NCI-H2196 treated with DMSO at 0.1 percent for 48 hours (cell line): Measurements from ENCODE around the gene LEFTY1.
"Not testable (repeated sequence)": the region's sequence is repeated elsewhere in the genome, so short reads cannot be mapped to it uniquely, and the experiment has no call there.

Experiments used
- DNase-seq: peaks from one replicate; lab custom pipeline; 2025; ENCODE audit not compliant: unreplicated experiment; lab: John Stamatoyannopoulos, UW

The LEFTY1 gene

DNA sequence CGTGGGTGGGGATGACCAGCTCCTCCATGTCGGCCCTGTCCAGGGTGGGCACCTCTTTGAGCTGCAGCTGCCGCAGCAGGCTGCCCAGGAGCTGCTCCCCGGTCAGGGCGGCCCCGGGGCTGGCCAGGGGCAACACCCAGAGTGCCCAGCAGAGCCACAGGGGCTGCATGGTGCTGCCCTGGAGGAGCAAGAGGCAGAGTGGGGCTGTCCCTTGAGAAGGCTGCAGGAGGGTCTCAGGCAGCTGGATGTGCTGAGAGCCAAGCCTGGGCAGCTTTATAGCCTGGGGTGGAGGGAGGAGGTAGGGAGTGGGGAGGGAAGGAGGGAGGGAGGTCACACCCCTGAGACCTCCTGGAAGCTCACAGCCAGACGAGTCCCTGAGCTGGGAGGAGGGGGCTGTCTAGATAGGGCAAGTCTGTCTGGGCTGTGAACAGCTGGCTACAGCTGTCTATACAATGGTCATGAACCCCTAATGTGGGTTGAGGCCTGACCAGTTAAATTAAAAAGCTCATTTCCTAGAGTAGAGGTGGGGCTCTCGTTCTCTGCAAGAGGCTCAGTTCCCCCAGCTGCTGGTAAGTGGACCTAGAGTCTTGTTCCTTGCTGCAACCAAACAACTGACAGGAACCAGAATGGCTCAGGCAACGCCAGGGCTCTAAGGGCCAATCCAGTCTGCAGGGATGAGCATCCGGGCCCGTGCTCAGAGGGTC lies at the start of gene LEFTY1:
Gene LEFTY1, minus strand, starts transcription at position 249 of the 704 bp plus-strand sequence. Its CDS starts 80 bp downstream, at position 169.
- DNase-seq: no peak

DNA sequence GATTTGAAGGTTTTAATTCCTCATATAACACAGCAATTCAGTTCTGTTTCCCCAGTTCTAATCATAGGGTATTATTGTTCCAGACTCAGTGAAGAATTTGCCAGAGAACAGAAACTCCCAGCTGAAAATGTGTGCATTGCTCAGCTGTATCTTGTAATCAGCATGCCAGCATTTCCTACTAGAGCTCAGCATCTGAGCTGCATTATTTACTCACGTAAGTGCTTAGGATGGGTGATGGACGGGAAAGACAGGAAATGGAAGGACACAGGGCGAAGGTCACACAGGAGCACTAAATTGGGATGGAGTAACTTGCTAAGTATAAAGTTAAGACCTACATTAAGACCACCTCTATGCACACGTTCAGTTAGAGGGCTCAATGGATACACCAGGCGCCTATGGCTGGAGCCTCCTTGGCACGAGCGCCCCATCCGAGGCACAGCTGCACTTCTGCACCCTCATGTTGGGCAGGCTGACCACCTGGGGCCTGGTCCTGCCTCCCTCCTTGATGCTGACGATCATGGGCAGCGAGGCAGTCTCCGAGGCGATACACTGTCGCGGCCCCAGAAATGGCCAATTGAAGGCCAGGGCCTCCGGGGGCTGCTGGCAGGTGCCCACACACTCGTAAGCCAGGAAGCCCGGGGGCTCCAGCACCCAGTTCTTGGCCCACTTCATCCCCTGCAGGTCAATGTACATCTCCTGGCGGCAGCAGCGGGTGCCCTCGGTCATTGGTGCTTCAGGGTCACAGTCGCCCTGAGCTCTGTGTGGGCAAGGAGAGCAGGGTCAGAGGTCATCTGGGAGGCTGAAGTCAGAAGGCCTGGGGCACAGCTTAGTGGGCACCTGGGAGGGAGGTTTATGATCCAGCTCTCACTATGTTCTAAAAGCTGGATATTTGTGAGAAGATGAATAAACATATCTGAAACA lies 48.4 kb upstream of the LEFTY1 start:
- DNase-seq: no peak

- DNase-seq: no peak
Observed at GRCh38 chr1:225936523-225936922, 47.6 kb upstream of the LEFTY1 start.

GRCh38 chr1:225936086-225936485 lies 47.1 kb upstream of the LEFTY1 start:
- not testable (repeated sequence) for DNase-seq

GRCh38 chr1:225934711-225935110 lies 45.8 kb upstream of the LEFTY1 start:
- DNase-seq: no peak

GRCh38 chr1:225933072-225933471 lies 44.1 kb upstream of the LEFTY1 start:
- DNase-seq: no peak

DNA sequence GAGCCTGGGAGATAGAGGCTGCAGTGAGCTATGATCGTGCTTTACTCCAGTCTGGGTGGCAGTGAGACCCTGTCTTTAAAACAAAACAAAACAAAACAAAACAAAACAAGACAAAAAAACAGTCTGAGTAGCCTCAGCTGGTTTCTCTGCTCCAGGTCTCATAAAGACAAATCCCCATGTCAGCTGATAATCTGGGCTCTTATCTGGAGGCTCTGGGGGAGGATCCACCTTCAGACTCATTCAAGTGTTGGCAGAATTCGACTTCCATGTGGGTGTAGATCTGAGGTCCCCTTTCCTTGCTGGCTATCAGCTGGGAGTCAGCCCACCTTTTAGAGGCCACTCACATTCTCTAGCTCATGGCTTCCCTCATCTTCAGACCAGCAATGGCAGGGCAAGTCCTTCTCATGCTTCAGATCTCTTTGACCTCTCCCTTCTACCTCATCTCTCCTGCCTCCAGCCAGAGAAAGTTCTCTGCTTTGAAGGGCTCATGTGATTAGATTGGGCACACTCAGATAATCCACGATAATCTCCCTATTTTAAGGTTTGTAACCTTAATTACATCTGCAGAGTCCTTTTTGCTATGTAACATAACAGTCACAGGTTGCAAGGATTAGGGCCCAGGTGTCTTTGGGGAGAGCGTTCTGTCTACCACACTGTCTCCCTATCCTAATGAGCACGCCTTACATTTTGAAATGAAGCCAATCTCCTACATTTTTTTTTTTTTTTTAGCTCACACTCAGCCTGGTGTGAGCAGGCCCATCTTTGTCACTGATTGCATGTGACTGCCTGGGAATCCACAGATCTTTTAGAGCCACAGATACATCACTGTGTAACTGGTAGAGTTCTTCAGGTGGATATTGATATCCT lies 42.6 kb upstream of the LEFTY1 start:
- DNase-seq: no peak

DNA sequence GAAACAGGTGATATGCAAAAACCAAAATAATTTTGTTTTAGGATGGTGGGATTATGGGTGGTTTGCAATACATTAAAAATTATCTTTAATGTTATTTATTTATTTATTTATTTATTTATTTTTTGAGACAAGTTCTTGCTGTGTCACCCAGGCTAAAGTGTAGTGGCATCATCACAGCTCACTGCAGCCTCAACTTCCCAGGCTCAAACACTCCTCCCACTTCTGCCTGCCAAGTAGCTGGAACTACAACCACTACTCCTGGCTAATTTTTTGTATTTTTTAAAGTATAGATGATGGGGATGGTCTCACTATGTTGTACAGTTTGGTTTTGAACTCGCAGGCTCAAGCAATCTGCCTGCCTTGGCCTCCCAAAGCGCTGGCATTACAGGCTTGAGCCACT lies 41.6 kb upstream of the LEFTY1 start:
- DNase-seq: no peak

DNA sequence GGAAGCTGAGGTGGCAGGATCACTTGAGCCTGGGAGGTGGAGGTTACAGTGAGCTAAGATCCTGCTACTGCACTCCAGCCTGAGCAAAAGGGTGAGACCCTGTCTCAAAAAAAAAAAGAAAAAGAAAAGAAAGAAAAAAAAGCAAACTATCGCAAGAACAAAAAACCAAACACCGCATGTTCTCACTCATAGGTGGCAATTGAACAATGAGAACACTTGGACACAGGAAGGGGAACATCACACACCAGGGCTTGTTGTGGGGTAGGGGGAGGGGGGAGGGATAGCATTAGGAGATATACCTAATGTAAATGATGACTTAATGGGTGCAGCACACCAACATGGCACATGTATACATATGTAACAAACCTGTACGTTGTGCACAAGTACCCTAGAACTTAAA lies 40.5 kb upstream of the LEFTY1 start:
- DNase-seq: not testable (repeated sequence)

DNA sequence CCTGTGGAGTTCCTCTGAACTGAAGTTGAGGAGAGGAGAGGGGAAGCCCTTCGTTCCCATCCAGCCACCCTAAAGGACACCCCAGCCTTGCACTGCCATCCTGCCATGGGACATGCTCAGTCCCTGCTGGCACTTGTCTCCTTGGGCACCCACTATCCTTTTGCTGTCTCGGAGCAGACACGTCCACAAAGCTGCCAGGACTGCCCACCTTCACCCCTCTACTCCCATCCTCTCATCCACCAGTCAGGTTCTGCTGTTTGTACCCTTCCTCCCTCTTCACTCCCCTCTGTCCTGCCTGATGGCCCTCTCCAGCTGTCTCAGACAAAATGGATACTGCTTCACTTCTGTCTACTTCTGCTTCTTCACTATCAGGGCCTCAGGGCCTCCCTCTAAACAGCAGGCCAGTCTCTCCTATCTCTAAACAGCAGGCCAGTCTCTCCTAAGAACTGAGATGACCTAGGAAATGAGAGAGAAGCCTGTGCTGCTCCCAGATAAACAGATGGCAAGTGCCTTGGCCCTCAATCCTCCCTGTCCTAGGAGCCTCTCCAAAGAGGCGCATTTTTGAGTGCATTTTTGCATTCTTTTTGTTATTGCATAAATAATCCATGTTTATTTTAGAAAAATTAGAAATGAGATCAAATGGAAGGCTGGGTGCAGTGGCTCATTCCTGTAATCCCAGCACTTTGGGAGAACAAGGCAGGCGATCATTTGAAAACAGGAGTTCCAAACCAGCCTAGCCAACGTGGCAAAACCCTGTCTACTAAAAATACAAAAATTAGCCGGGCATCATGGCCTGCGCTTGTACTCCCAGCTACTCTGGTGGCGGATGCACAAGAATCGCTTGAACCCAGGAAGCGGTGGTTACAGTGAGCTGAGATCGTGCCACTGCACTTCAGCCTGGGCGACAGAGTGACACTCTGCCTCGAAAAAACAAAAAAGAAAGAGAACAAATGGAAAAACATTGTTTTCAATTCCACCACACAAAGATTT lies 39.5 kb upstream of the LEFTY1 start:
- no peak for DNase-seq

GRCh38 chr1:225926551-225927113 lies 37.7 kb upstream of the LEFTY1 start:
- DNase-seq: no peak

DNA sequence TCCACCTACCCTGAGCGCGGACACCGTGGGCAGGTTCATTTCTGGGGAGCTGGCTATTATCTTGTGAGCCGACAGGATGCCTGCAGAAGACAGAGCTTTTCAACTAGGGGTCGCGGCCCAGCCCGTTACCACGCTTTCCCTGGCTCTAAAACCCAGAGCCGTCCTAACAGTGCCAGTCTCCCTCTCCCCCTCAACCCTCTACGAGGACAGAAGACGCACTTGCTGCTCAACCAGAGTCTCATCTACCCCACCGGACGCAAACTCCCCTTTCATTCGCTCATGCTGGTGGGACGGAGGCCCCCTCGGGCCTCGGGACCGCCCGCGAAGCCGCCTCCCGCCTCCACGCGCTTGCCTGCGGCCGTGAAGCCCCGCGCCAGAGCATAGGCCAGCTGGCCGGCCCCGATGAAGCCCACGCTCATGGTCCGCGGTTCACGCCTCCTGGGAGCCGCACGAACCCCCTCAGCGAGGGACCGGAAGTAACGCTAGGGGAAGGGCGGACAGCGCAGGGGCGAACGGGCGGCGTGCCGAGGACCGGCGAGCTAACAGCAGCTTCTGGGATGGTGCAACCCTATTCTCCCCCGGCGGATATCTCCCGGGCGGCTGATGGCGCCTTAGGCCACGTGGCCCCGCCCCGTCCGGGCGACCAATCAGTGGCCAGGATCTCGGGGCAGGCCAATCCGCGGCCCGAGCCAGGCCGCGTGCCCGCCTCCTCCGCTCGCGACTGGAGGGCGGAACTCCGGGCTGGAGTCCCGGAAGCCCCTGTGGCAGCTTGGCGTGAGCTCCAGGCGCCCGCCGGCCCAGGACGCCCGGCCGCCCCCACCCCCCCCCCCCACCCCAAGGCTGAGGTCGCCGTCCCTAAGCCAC lies 35.0 kb upstream of the LEFTY1 start, which contains the start of gene PYCR2:
Gene PYCR2, minus strand, starts transcription at position 559 of the 864 bp plus-strand sequence. Its CDS starts 140 bp downstream, at position 419.
- DNase-seq: peak; percentile 95

GRCh38 chr1:225923381-225923691 lies 34.4 kb upstream of the LEFTY1 start:
- DNase-seq: no peak

DNA sequence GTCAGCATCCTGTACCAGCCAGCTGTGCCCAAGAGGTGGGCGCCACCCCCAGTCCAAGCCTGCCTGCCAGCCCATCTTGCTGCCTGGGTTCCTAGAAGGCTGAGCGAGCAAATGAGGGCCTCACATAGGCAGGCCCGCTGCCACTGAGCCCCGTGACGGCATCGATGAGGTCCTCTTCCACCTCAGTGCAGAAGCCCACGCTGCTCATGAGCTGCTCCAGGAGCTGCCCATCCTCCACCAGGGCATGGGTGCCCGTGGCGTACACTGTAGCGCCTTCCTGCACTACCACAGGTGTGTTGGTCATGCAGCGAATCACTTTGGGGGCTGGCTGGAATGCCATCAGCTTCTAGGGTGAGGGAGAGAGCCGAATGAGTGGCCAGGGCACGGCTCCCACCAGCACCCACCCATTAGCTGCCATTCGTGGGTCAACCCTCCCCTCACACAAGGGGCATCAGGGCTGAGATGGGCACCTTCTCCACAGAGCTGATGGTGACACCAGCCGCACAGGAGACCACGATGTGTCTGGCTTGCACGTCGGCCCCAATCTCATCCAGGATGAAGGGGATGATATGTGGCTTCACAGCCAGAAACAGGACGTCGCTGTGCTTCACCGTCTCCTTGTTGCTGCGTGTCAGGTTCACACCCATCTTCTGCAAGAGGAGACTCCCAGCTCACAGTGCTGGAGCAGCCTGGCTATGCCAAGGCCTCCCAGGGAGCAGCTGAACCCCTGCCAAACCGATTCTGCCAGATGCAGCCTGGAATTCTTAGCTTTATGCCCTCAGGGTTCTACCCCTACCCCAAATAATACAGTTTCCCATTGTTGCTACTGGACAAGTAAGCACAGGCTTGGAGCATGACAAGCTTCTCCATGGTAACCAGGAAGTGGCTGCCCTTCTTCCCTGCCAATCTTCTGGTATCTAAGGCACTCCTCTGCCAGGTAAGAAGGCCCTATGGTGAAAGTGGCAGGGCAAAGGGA lies 33.1 kb upstream of the LEFTY1 start:
- peak; percentile 79 for DNase-seq

- DNase-seq: peak; percentile 66
Observed at GRCh38 chr1:225919906-225920305, 31.0 kb upstream of the LEFTY1 start.

GRCh38 chr1:225918280-225918679 lies 29.3 kb upstream of the LEFTY1 start:
- no peak for DNase-seq

DNA sequence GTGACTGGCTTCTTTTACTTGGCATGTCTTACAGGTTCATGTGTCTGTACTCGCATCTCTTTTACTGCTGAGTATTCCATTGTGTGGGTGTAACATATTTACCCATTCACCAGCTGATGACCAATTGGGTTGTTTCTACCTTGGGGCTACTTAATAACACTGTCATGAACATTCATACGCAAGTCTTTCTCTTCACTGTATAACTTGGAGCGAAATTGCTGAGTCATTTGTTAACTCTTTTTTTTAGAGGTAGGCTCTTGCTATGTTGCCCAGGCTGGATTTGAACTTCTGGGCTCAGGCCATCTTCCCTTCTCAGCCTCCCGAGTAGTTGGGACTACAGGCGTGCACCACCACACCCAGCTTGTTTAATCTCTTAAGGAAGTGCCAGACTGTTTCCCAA lies 28.6 kb upstream of the LEFTY1 start:
- DNase-seq: no peak

GRCh38 chr1:225917101-225917500 lies 28.2 kb upstream of the LEFTY1 start:
- no peak for DNase-seq
